Liver (tissue), 9 donors: ENCODE data around the gene ATF7. TPM values are rescaled to one million over a fixed set of nuclear protein-coding genes. Genes with fewer than 3 reads are reported as not detected.

Experiments
- DNase-seq: peaks from one replicate; pipeline ENCODE4 v3.0.0-alpha.2; 2017; ENCODE audit warnings: low spot score
- H3K27ac ChIP-seq, 2 donors: one replicate each; pipeline ENCODE4 v1.7.0; 2013; ENCODE audit warnings: inconsistent platforms in 2 of 2, low read length in 2 of 2, control low read depth in 1 of 2, low read depth in 1 of 2, mild to moderate bottlenecking in 1 of 2
- H3K27me3 ChIP-seq, 4 donors: one replicate each; pipeline versions ENCODE4 v1.6.1 to v1.7.0; 2013; ENCODE audit warnings: low read length in 3 of 4, inconsistent platforms in 1 of 4, mild to moderate bottlenecking in 1 of 4, moderate library complexity in 1 of 4; ENCODE audit not compliant: control insufficient read depth in 4 of 4, insufficient read depth in 4 of 4
- H3K36me3 ChIP-seq, 4 donors: one replicate each; pipeline versions ENCODE4 v1.6.1 to v1.7.0; 2013; ENCODE audit warnings: low read length in 3 of 4, mild to moderate bottlenecking in 3 of 4, low read depth in 1 of 4, moderate library complexity in 1 of 4; ENCODE audit not compliant: control insufficient read depth in 4 of 4, insufficient read depth in 3 of 4
- H3K4me1 ChIP-seq, 4 donors: one replicate each; pipeline versions ENCODE4 v1.6.1 to v1.7.0; 2013; ENCODE audit warnings: low read length in 3 of 4, mild to moderate bottlenecking in 3 of 4, moderate library complexity in 1 of 4; ENCODE audit not compliant: control insufficient read depth in 4 of 4, insufficient read depth in 4 of 4
- H3K4me3 ChIP-seq, 3 donors: one replicate each; pipeline versions ENCODE4 v1.6.1 to v1.7.0; 2013; ENCODE audit warnings: low read length in 3 of 3, control low read depth in 1 of 3, low read depth in 1 of 3, mild to moderate bottlenecking in 1 of 3
- H3K9ac ChIP-seq, 2 donors: one replicate each; pipeline ENCODE4 v1.7.0; 2013; ENCODE audit warnings: low read length in 2 of 2, mild to moderate bottlenecking in 2 of 2, moderate library complexity in 2 of 2, control low read depth in 1 of 2, low read depth in 1 of 2
- H3K9me3 ChIP-seq, 4 donors: one replicate each; pipeline versions ENCODE4 v1.6.1 to v1.7.0; 2013; ENCODE audit warnings: low read length in 3 of 4; ENCODE audit not compliant: control insufficient read depth in 4 of 4
- ATF3 ChIP-seq: IDR thresholded peaks from 2 replicates; pipeline ENCODE4 v1.6.1; 2016; ENCODE audit warnings: antibody characterized with exemption
- EGR1 ChIP-seq, 2 donors: IDR thresholded peaks; 2 replicates each; pipeline ENCODE4 v1.6.1; 2016 to 2018; ENCODE audit warnings: antibody characterized with exemption in 2 of 2, low read depth in 2 of 2
- FOXA1 ChIP-seq: IDR thresholded peaks from 2 replicates; pipeline ENCODE4 v1.6.1; 2016; ENCODE audit warnings: antibody characterized with exemption
- FOXA2 ChIP-seq: IDR thresholded peaks from 2 replicates; pipeline ENCODE4 v1.6.1; 2016; ENCODE audit warnings: antibody characterized with exemption
- GABPA ChIP-seq, 2 donors: IDR thresholded peaks in 1 of 2; conservative IDR thresholded peaks in 1 of 2; 2 replicates each; pipeline ENCODE4 v1.6.1; 2016; ENCODE audit warnings: antibody characterized with exemption in 2 of 2, mild to moderate bottlenecking in 1 of 2, moderate library complexity in 1 of 2
- HNF4A ChIP-seq, 2 donors: conservative IDR thresholded peaks; 2 replicates each; pipeline ENCODE4 v1.6.1; 2016; ENCODE audit warnings: antibody characterized with exemption in 2 of 2, mild to moderate bottlenecking in 2 of 2
- JUND ChIP-seq, 2 donors: IDR thresholded peaks; 2 replicates each; pipeline ENCODE4 v1.6.1; 2016; ENCODE audit warnings: antibody characterized with exemption in 2 of 2
- MAX ChIP-seq: IDR thresholded peaks from 2 replicates; pipeline ENCODE4 v1.6.1; 2016; ENCODE audit warnings: antibody characterized with exemption
- NR2F2 ChIP-seq: IDR thresholded peaks from 2 replicates; pipeline ENCODE4 v1.6.1; 2016; ENCODE audit warnings: antibody characterized with exemption
- RAD21 ChIP-seq, 2 donors: IDR thresholded peaks; 2 replicates each; pipeline ENCODE4 v1.6.1; 2016; ENCODE audit warnings: antibody characterized with exemption in 2 of 2, mild to moderate bottlenecking in 2 of 2
- REST ChIP-seq: IDR thresholded peaks from 2 replicates; pipeline ENCODE4 v1.6.1; 2016; ENCODE audit warnings: antibody characterized with exemption, mild to moderate bottlenecking
- RXRA ChIP-seq, 2 donors: IDR thresholded peaks; 2 replicates each; pipeline ENCODE4 v1.6.1; 2017 to 2018; ENCODE audit warnings: antibody characterized with exemption in 2 of 2, mild to moderate bottlenecking in 1 of 2
- SP1 ChIP-seq: IDR thresholded peaks from 2 replicates; pipeline ENCODE4 v1.6.1; 2018; ENCODE audit warnings: antibody characterized with exemption, mild to moderate bottlenecking
- TAF1 ChIP-seq: conservative IDR thresholded peaks from 2 replicates; pipeline ENCODE4 v1.6.1; 2016; ENCODE audit warnings: antibody characterized with exemption, mild to moderate bottlenecking
- ZBTB33 ChIP-seq: IDR thresholded peaks from 2 replicates; pipeline ENCODE4 v1.6.1; 2016; ENCODE audit warnings: antibody characterized with exemption
- WGBS: extraction: QIAGEN DNeasy Blood & Tissue Kit; methylation state at CpG from one replicate; pipeline ENCODE4 v1.1.7; 2013; 5-methylcytosine and 5-hydroxymethylcytosine counted together
- polyA plus RNA-seq, 2 donors: library from polyadenylated mRNA; stranded (reverse) in 1 of 2; unstranded in 1 of 2; fragments of 200-250 nt in 1 of 2; fragments of >200 nt in 1 of 2; fragmentation: Nextera tagmentation in 1 of 2; extraction: Ambion mirVana in 1 of 2; gene quantifications; one replicate each; pipeline versions ENCODE4 v1.2.1 to v1.2.3, GENCODE V29; 2013 to 2015
- total RNA-seq, 2 donors: library from RNA; depleted of rRNA; stranded (reverse); fragments of >200 nt; gene quantifications; one replicate each; pipeline ENCODE4 v1.2.3, GENCODE V29; 2014
- TF ChIP-seq, protein P1 (sequence below): fragments of 150-350 bp; IDR thresholded peaks from 2 replicates; pipeline ENCODE4 v1.5.1; 2017; ENCODE audit warnings: improper control_type of control experiment, low read depth, low read length; ENCODE audit not compliant: missing input control
- donor health status: healthy.
- donor health status: healthy.
- donor health status: healthy.
- donor health status: healthy.
- donor health status: healthy.

ATF7 gene
- total and polyA plus RNA-seq, 4 donors, result 5.3 to 14.5 (median 9.9) TPM

- TF ChIP-seq ATF3 (no peak), HNF4A (conservative IDR thresholded peaks at IDR 0.05) (no peak), TAF1 (no peak), ZBTB33 (no peak), MAX (no peak), FOXA2 (no peak), EGR1 (IDR thresholded peaks at IDR 0.05; ENCODE audit: low read depth in 2 of 2) (no peak), SP1 (no peak), REST (no peak), FOXA1 (no peak), GABPA (IDR thresholded peaks at IDR 0.05 in 1 of 2, conservative IDR thresholded peaks at IDR 0.05 in 1 of 2) (no peak), JUND (IDR thresholded peaks at IDR 0.05) (no peak), RAD21 (IDR thresholded peaks at IDR 0.05) (no peak)
- TF ChIP-seq, protein P1, sequence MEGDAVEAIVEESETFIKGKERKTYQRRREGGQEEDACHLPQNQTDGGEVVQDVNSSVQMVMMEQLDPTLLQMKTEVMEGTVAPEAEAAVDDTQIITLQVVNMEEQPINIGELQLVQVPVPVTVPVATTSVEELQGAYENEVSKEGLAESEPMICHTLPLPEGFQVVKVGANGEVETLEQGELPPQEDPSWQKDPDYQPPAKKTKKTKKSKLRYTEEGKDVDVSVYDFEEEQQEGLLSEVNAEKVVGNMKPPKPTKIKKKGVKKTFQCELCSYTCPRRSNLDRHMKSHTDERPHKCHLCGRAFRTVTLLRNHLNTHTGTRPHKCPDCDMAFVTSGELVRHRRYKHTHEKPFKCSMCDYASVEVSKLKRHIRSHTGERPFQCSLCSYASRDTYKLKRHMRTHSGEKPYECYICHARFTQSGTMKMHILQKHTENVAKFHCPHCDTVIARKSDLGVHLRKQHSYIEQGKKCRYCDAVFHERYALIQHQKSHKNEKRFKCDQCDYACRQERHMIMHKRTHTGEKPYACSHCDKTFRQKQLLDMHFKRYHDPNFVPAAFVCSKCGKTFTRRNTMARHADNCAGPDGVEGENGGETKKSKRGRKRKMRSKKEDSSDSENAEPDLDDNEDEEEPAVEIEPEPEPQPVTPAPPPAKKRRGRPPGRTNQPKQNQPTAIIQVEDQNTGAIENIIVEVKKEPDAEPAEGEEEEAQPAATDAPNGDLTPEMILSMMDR, result no peak
- 88% methylated on average over 5 of the region's 5 CpGs for WGBS
- H3K4me3 ChIP-seq, result no peak overlapping the region
- H3K9me3 ChIP-seq, result no peaks in the 10 kb centered on the region
- peaks cover 8 to 72% (median 64%) of the 10 kb centered on the region in 4 donors for H3K36me3 ChIP-seq
- H3K9ac ChIP-seq, result no peak overlapping the region
- H3K27ac ChIP-seq, result no peak overlapping the region
- no peak for DNase-seq
- H3K27me3 ChIP-seq, result no peaks in the 10 kb centered on the region
- peaks cover 0 to 2% (median 0%) of the 10 kb centered on the region in 4 donors for H3K4me1 ChIP-seq
Observed at GRCh38 chr12:53479331-53479730, 146.9 kb downstream of the ATF7 start.

GRCh38 chr12:53478865-53479264 lies 147.3 kb downstream of the ATF7 start:
- no peak for DNase-seq
- no peak overlapping the region for H3K4me3 ChIP-seq
- no peaks in the 10 kb centered on the region for H3K27me3 ChIP-seq
- peaks cover 10 to 74% (median 66%) of the 10 kb centered on the region in 4 donors for H3K36me3 ChIP-seq
- no peak overlapping the region for H3K9ac ChIP-seq
- no peak overlapping the region for H3K27ac ChIP-seq
- peaks cover 0 to 2% (median 0%) of the 10 kb centered on the region in 4 donors for H3K4me1 ChIP-seq
- H3K9me3 ChIP-seq, result no peaks in the 10 kb centered on the region
- WGBS, result 72% methylated on average over 1 of the region's 1 CpG
- TF ChIP-seq ATF3 (no peak), TAF1 (no peak), EGR1 (IDR thresholded peaks at IDR 0.05; ENCODE audit: low read depth in 2 of 2) (no peak), FOXA2 (no peak), HNF4A (conservative IDR thresholded peaks at IDR 0.05) (no peak), REST (no peak), ZBTB33 (no peak), MAX (no peak), GABPA (IDR thresholded peaks at IDR 0.05 in 1 of 2, conservative IDR thresholded peaks at IDR 0.05 in 1 of 2) (no peak), NR2F2 (no peak), RXRA (IDR thresholded peaks at IDR 0.05) (no peak), JUND (IDR thresholded peaks at IDR 0.05) (no peak), SP1 (no peak), RAD21 (IDR thresholded peaks at IDR 0.05) (no peak)
